ENCODE results near the gene ADGRG6. TPM values are rescaled to one million over a fixed set of nuclear protein-coding genes. Genes with fewer than 3 reads are reported as not detected.

ADGRG6 gene
- total RNA-seq, 1 experiment from 2014 or later = 2.5 TPM

DNA sequence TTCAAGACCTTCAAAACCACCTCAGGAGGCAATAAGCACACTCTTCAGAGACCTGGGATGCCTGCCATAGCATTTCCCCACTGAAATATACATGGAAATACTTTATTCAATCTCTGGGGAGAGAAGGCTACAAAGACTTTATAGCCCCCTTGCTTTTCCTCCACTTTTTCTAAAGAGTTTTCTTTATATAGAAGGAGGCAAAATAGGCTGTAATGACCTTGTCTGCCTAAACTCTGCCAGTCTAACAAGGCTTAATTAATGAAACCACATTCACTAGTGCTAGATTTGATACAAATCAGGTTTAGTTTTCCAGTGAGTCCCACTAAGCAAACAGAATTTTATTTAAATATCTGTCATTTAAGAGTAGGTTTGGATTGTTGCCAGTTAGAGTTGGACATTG lies 114.9 kb downstream of the ADGRG6 start:
- no peak overlapping the region for H3K18ac ChIP-seq (ENCODE audit: insufficient read length, low read depth, low read length)
- H3K27ac Mint-ChIP-seq = 0 out of 7 replicates have a peak overlapping the region, but pooled peaks of 1 of the 3 experiments have one; percentile 93
- H2BK120ac ChIP-seq (ENCODE audit: low read depth, low read length, poor library complexity, severe bottlenecking) = no peak overlapping the region
- TF ChIP-seq, protein P1, sequence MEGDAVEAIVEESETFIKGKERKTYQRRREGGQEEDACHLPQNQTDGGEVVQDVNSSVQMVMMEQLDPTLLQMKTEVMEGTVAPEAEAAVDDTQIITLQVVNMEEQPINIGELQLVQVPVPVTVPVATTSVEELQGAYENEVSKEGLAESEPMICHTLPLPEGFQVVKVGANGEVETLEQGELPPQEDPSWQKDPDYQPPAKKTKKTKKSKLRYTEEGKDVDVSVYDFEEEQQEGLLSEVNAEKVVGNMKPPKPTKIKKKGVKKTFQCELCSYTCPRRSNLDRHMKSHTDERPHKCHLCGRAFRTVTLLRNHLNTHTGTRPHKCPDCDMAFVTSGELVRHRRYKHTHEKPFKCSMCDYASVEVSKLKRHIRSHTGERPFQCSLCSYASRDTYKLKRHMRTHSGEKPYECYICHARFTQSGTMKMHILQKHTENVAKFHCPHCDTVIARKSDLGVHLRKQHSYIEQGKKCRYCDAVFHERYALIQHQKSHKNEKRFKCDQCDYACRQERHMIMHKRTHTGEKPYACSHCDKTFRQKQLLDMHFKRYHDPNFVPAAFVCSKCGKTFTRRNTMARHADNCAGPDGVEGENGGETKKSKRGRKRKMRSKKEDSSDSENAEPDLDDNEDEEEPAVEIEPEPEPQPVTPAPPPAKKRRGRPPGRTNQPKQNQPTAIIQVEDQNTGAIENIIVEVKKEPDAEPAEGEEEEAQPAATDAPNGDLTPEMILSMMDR (conservative IDR thresholded peaks at IDR 0.05) = no peak
- no peaks in the 10 kb centered on the region for H4K20me1 ChIP-seq (ENCODE audit: control insufficient read depth, insufficient read depth, insufficient read length)
- no peak overlapping the region for H2BK15ac ChIP-seq (ENCODE audit: low read depth, low read length)
- no peak overlapping the region for H3T11ph ChIP-seq (ENCODE audit: low read length)
- no peaks in the 10 kb centered on the region for H3K9me3 ChIP-seq (ENCODE audit: control insufficient read depth, low read depth, low read length)
- no peak overlapping the region for H4K8ac ChIP-seq (replicated peaks; ENCODE audit: insufficient read length, low read depth, low read length)
- H3K56ac ChIP-seq (ENCODE audit: insufficient read length, low read depth, low read length) = no peak overlapping the region
- peaks cover 28 to 38% of the 10 kb centered on the region in 2 experiments for H3K4me1 Mint-ChIP-seq
- no peak overlapping the region for H2BK5ac ChIP-seq (ENCODE audit: insufficient read length, low read length)
- H3K4me1 ChIP-seq (ENCODE audit: insufficient read depth, low read length) = peaks cover 2% of the 10 kb centered on the region; the same call in 1 of the 2 replicates
- H3K23me2 ChIP-seq (ENCODE audit: insufficient read length, low read depth, low read length, poor library complexity, severe bottlenecking) = no peaks in the 10 kb centered on the region
- H3K27ac ChIP-seq (ENCODE audit: insufficient read length, low read depth, low read length) = no peak overlapping the region
- no peak overlapping the region for H3K9ac ChIP-seq (ENCODE audit: extremely low read depth, insufficient read length, low read length)
- H2BK20ac ChIP-seq (ENCODE audit: low read depth, low read length, poor library complexity, severe bottlenecking) = no peak overlapping the region
- H3K14ac ChIP-seq (ENCODE audit: insufficient read depth, low read length) = no peak overlapping the region
- H4K5ac ChIP-seq (ENCODE audit: insufficient read length, low read depth, low read length) = no peak overlapping the region
- no peak overlapping the region for H2AFZ ChIP-seq (ENCODE audit: low read length)
- H3K36me3 Mint-ChIP-seq (ENCODE audit: insufficient read depth in 1 of 3, low read depth in 3 of 3) = no peaks in the 10 kb centered on the region
- no peaks in the 10 kb centered on the region for H3K79me2 ChIP-seq (ENCODE audit: insufficient read depth, low read length)
- H3K27me3 Mint-ChIP-seq (ENCODE audit: low read depth) = no peaks in the 10 kb centered on the region
- DNase-seq = no peak
- no peak overlapping the region for H2AK5ac ChIP-seq (ENCODE audit: insufficient read length, low read length)
- H3K9me3 Mint-ChIP-seq = no peaks in the 10 kb centered on the region
- no peak overlapping the region for H3K4ac ChIP-seq (ENCODE audit: low read depth, low read length)
- H3K4me2 ChIP-seq (ENCODE audit: insufficient read depth, insufficient read length, low read length) = no peak overlapping the region
- H3K4me3 Mint-ChIP-seq = no peak overlapping the region
- no peak overlapping the region for H4K91ac ChIP-seq (ENCODE audit: insufficient read length, low read depth, low read length)
- H3K27me3 ChIP-seq (ENCODE audit: insufficient read depth, low read length) = no peaks in the 10 kb centered on the region
- H3K79me1 ChIP-seq (ENCODE audit: insufficient read depth, low read depth, low read length, poor library complexity, severe bottlenecking) = no peaks in the 10 kb centered on the region
- no peak overlapping the region for H2BK12ac ChIP-seq (ENCODE audit: insufficient read length, low read depth, low read length)
- no peak overlapping the region for H3K23ac ChIP-seq (ENCODE audit: insufficient read length, low read depth, low read length)
